Measurements from ENCODE around the gene C11orf65.
A peak's percentile ranks its signal among the peaks of the same experiment; 100 is the strongest.

C11orf65 gene

GRCh38 chr11:108341654-108342053, 125.7 kb downstream of the C11orf65 start:
- Mint-ChIP-seq H3K4me3 (no peak overlapping the region), H3K4me1 (peaks cover 15% of the 10 kb centered on the region), H3K27ac (ENCODE audit: low read depth) (no peak overlapping the region), H3K9me3 (no peaks in the 10 kb centered on the region), H3K36me3 (ENCODE audit: insufficient read depth) (peaks cover 42% of the 10 kb centered on the region), H3K27me3 (no peaks in the 10 kb centered on the region)
- DNase-seq (ENCODE audit: low spot score in 2 of 2) = no peak
- no peak for ATAC-seq (replicated peaks; ENCODE audit: extremely low read depth, poor library complexity, severe bottlenecking)

- no peaks in the 10 kb centered on the region for H3K27me3 Mint-ChIP-seq
- H3K4me3 Mint-ChIP-seq = no peak overlapping the region
- peaks cover 42% of the 10 kb centered on the region for H3K36me3 Mint-ChIP-seq (ENCODE audit: insufficient read depth)
- H3K9me3 Mint-ChIP-seq = no peaks in the 10 kb centered on the region
- no peak for DNase-seq (ENCODE audit: low spot score in 2 of 2)
- ATAC-seq (replicated peaks; ENCODE audit: extremely low read depth, poor library complexity, severe bottlenecking) = no peak
- H3K27ac Mint-ChIP-seq (ENCODE audit: low read depth) = no peak overlapping the region
- H3K4me1 Mint-ChIP-seq = peaks cover 15% of the 10 kb centered on the region
These were observed 126.4 kb downstream of the C11orf65 start for GRCh38 chr11:108340973-108341372.

GRCh38 chr11:108338750-108339149, 128.6 kb downstream of the C11orf65 start:
- no peaks in the 10 kb centered on the region for H3K9me3 Mint-ChIP-seq
- ATAC-seq (replicated peaks; ENCODE audit: extremely low read depth, poor library complexity, severe bottlenecking) = no peak
- no peaks in the 10 kb centered on the region for H3K27me3 Mint-ChIP-seq
- peaks cover 49% of the 10 kb centered on the region for H3K36me3 Mint-ChIP-seq (ENCODE audit: insufficient read depth)
- H3K27ac Mint-ChIP-seq (ENCODE audit: low read depth) = peak overlapping the region; percentile 19
- no peak for DNase-seq (ENCODE audit: low spot score in 2 of 2)
- H3K4me1 Mint-ChIP-seq = no peaks in the 10 kb centered on the region
- H3K4me3 Mint-ChIP-seq = no peak overlapping the region

GRCh38 chr11:108333403-108333899, 133.9 kb downstream of the C11orf65 start:
- DNase-seq (ENCODE audit: low spot score in 2 of 2) (no peak), ATAC-seq (replicated peaks; ENCODE audit: extremely low read depth, poor library complexity, severe bottlenecking) (no peak)
- H3K4me3 Mint-ChIP-seq = no peak overlapping the region
- no peaks in the 10 kb centered on the region for H3K9me3 Mint-ChIP-seq
- H3K36me3 Mint-ChIP-seq (ENCODE audit: insufficient read depth) = peaks cover 81% of the 10 kb centered on the region
- no peak overlapping the region for H3K27ac Mint-ChIP-seq (ENCODE audit: low read depth)
- H3K4me1 Mint-ChIP-seq = peaks cover 6% of the 10 kb centered on the region
- no peaks in the 10 kb centered on the region for H3K27me3 Mint-ChIP-seq
